Breast epithelium (tissue), 3 donors: Measurements from ENCODE around the gene CNTN5.

Experiments
- POLR2A ChIP-seq: fragments of 450-650 bp; IDR thresholded peaks from one replicate; pipeline ENCODE4 v1.6.1; 2016; ENCODE audit warnings: antibody characterized with exemption, mild to moderate bottlenecking, moderate library complexity
- POLR2AphosphoS5 ChIP-seq, 3 donors: sonication (generic); formaldehyde crosslinking; IDR thresholded peaks; one replicate each; pipeline ENCODE4 v1.6.1; 2017; ENCODE audit warnings: antibody characterized with exemption in 3 of 3
- TF ChIP-seq, protein P1 (sequence below), 3 donors: fragments of 450-650 bp; IDR thresholded peaks; one replicate each; pipeline ENCODE4 v1.5.1; 2016 to 2017; ENCODE audit warnings: antibody characterized with exemption in 3 of 3, mild to moderate bottlenecking in 3 of 3, moderate library complexity in 3 of 3

- TF ChIP-seq POLR2A (no peak), POLR2AphosphoS5 (IDR thresholded peaks at IDR 0.05) (no peak)
- TF ChIP-seq, protein P1, sequence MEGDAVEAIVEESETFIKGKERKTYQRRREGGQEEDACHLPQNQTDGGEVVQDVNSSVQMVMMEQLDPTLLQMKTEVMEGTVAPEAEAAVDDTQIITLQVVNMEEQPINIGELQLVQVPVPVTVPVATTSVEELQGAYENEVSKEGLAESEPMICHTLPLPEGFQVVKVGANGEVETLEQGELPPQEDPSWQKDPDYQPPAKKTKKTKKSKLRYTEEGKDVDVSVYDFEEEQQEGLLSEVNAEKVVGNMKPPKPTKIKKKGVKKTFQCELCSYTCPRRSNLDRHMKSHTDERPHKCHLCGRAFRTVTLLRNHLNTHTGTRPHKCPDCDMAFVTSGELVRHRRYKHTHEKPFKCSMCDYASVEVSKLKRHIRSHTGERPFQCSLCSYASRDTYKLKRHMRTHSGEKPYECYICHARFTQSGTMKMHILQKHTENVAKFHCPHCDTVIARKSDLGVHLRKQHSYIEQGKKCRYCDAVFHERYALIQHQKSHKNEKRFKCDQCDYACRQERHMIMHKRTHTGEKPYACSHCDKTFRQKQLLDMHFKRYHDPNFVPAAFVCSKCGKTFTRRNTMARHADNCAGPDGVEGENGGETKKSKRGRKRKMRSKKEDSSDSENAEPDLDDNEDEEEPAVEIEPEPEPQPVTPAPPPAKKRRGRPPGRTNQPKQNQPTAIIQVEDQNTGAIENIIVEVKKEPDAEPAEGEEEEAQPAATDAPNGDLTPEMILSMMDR (IDR thresholded peaks at IDR 0.05), result no peak
Measured at GRCh38 chr11:99406345-99406744, 385.6 kb downstream of the CNTN5 start.
